Right renal pelvis (tissue), 4 donors: ENCODE measurements around the gene FRY. TPM values are rescaled to one million over a fixed set of nuclear protein-coding genes. Genes with fewer than 3 reads are reported as not detected.

Experiments used
- DNase-seq, 4 donors: peaks; one replicate each; pipeline ENCODE4 v3.0.0-alpha.2; 2013; ENCODE audit warnings: low read depth in 4 of 4, low spot score in 3 of 4, missing footprints in 1 of 4
- polyA plus RNA-seq, 4 donors: library from polyadenylated mRNA; unstranded; fragments of 120-200 nt; gene quantifications; one replicate each; pipeline ENCODE4 v1.2.1, GENCODE V29; 2013; ENCODE audit not compliant: insufficient read length in 4 of 4

The FRY gene
- polyA plus RNA-seq, 4 donors = 43.5 to 61.3 (median 46.2) TPM

GRCh38 chr13:32206097-32206740, 174.6 kb downstream of the FRY start:
- DNase-seq = no peak

GRCh38 chr13:32208860-32209259, 177.3 kb downstream of the FRY start:
- no peak for DNase-seq

- DNase-seq = no peak
These were observed 178.1 kb downstream of the FRY start for GRCh38 chr13:32209652-32210051.

GRCh38 chr13:32210101-32210500, 178.5 kb downstream of the FRY start:
- no peak for DNase-seq

GRCh38 chr13:32211813-32212212, 180.2 kb downstream of the FRY start:
- DNase-seq = no peak

GRCh38 chr13:32212421-32212820, 180.8 kb downstream of the FRY start:
- no peak for DNase-seq

GRCh38 chr13:32213626-32214025, 182.1 kb downstream of the FRY start:
- DNase-seq = no peak

- DNase-seq = no peak
These were observed 182.5 kb downstream of the FRY start for GRCh38 chr13:32214071-32214470.

GRCh38 chr13:32216281-32216680, 184.7 kb downstream of the FRY start:
- DNase-seq = no peak

- DNase-seq = no peak
These were observed 190.6 kb downstream of the FRY start for GRCh38 chr13:32222046-32222676.

GRCh38 chr13:32224916-32225315, 193.3 kb downstream of the FRY start:
- no peak for DNase-seq

- peak in 1 of 4 donors; percentile 3 for DNase-seq
These were observed 193.9 kb downstream of the FRY start for GRCh38 chr13:32225481-32225931.

- DNase-seq = peak in 1 of 4 donors; percentile 2
These were observed 196.9 kb downstream of the FRY start for GRCh38 chr13:32228330-32229041.

GRCh38 chr13:32229443-32229842, 197.9 kb downstream of the FRY start:
- DNase-seq = no peak

GRCh38 chr13:32232263-32232662, 200.7 kb downstream of the FRY start:
- DNase-seq = no peak

- DNase-seq = peak in 2 of 4 donors; percentile 31
These were observed 201.5 kb downstream of the FRY start for GRCh38 chr13:32233062-32233461.

- no peak for DNase-seq
These were observed 203.3 kb downstream of the FRY start for GRCh38 chr13:32234914-32235313.

GRCh38 chr13:32237681-32238080, 206.1 kb downstream of the FRY start:
- no peak for DNase-seq

- no peak for DNase-seq
These were observed 212.1 kb downstream of the FRY start for GRCh38 chr13:32243695-32244094.

GRCh38 chr13:32245555-32245954, 214.0 kb downstream of the FRY start:
- no peak for DNase-seq

- no peak for DNase-seq
These were observed 214.9 kb downstream of the FRY start for GRCh38 chr13:32246468-32246867.

GRCh38 chr13:32247887-32248286, 216.3 kb downstream of the FRY start:
- no peak for DNase-seq
